Putamen (tissue), 1 donor: Measurements from ENCODE around the gene PPP2R2C.
A peak's percentile ranks its signal among the peaks of the same experiment; 100 is the strongest.

Experiments used
- DNase-seq: peaks from one replicate; pipeline ENCODE4 v3.0.0-alpha.2; 2016; ENCODE audit warnings: low spot score

The PPP2R2C gene

DNA sequence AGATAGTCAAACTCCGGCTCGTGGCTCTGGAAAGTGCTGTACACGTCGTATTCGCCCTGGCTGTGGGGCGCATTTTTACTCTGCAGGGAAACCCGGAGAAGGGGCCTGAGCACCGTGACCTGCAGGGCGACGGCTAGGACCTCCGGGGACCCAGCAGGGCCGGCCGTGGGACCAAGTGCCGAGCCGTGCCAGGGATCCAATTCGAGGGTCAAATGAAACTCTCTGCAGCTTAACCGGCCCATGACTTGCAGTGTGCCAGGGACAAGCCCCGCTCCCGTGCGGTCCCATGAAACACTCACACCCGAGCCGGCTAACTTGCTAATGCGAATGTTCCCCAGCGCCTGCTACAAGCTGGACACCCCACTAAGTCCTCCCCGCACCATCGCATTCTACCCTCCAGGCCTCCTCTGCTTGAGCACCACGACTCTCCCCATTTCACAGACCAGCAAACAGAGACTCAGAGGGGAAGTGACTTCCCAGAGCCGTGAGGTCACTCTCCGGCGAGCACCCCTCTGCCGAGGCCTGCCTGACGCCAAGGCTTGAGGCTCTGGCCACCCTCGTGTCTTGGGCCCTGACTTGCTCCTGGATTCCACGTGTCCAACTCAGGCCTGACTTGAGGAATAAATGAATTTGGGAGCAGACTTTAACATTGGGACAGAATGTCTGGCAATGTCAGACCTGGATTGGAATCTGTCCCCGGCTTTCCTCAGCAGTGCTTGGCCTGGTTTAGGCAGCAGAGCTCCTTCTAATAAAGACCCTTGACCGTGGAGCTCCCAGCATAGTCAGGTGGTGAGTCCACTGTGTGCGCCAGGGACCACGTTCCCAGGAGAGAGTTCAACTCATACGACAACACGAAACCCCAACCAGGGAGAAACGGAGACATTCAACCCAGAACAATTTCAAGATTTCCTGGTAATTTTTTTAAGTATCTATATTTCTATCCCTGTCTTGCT is 93.6 kb downstream of the PPP2R2C start:
- DNase-seq: no peak

GRCh38 chr4:6377626-6378492 is 94.6 kb downstream of the PPP2R2C start:
- DNase-seq: no peak

DNA sequence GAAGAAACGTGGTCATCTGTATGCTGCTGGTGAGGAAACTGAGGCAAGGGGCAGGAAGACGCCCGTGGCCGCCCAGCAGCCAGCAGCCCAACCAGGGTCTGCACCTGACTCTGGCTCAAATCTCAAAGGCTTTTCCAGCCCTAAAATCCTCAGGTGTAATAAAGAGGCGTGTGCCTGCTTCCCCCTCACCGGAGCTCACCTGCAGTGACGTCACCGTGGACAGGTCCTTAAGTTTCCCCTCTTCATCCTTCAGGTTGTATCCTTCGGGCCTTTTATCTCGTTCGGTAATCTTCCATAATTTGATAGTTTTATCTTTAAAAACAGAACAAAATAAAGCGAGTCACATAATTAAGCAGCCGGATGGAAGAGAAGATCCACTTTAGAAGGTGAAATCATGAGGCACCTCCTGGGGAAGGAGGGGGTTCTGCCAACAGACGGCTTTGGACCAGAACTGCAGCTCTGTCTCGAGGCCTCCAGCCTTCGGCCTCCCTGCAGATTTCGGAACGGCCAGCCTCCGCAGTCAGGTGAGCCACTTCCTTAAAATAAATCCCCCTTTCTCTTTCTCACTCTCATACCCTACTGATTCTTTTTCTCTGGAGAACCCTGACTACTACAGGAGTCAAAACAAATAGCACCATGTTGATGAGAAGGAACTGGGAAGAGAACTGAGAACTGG is 96.7 kb downstream of the PPP2R2C start:
- DNase-seq: no peak

DNA sequence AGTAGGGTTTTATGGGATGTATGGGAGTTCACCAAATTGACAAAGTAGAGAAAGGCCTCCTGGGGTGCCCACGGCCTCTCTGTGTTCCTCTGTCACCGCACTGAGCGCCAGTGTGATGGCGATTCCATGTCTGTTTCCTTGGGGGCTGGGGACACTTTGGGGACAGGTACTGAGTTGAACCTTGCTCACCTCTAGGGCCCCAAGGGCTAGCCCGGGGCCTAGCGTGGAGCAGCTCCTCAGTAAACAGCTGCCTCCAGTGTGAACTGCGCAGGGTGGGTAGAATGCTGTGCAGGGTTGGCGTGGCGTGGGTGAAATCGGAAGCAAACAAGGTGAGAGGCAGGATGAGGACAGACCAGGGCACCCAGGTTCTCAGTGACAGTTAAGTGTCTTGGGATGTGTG is 97.8 kb downstream of the PPP2R2C start:
- no peak for DNase-seq

GRCh38 chr4:6373541-6374410 is 98.6 kb downstream of the PPP2R2C start:
- peak; percentile 82 for DNase-seq

GRCh38 chr4:6372649-6373525 is 99.5 kb downstream of the PPP2R2C start:
- DNase-seq: no peak

GRCh38 chr4:6371812-6372211 is 100.6 kb downstream of the PPP2R2C start:
- DNase-seq: peak; percentile 34

- no peak for DNase-seq
Measured at GRCh38 chr4:6371271-6371670, 101.1 kb downstream of the PPP2R2C start.

DNA sequence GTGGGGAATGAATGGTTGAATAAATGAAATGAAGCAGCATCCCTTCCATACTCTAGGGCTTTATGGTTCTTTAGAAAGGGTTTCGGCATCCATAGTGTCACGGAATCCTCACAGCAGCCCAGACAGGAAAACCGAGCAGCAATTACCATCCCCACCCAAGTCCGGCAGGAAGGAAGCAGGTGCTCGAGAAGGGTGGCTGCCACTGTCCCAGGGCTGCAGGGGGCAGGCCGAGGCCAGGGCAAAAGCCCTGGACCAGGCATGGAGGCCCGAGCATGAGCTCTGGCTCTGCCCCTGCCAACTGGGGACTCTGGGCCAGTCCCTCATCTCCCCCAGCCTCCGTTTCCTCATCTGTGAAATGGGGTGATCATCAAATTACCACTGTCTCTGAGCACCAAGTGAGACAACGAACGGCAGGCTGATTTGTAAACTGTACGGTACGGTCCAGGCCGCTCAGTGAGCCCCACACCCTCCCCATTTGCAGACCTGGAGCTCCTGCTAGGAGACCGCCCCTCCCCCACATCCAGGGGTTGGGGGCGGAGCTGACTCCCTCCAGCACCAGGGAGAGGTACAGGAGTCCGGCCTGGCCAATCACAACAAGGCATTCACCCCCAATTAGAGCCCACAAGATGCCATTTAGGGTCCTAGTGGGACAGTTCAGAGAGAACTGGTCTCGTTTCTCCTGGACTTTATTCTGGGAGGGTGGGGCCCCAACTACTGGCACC is 102.3 kb downstream of the PPP2R2C start:
- DNase-seq: no peak

GRCh38 chr4:6369511-6369910 is 102.9 kb downstream of the PPP2R2C start:
- no peak for DNase-seq

DNA sequence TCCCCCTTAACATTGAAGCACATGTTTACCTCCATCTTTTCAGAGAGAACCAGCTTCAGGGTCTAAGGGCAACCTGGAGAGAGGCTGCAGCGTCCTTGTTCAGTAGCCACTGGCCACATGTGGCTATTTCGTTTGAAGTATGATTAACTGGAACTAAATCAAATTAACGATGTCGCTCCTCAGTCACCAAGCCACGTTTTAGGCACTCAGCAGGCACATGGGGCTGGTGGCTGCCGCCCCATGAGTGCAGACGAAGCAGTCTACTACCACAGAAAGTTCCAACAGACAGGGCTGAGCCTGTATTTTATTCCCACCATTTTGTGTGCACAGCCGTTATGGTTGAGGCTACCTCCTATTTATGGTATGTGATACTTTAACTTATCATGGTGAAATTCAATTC is 103.4 kb downstream of the PPP2R2C start:
- no peak for DNase-seq

DNA sequence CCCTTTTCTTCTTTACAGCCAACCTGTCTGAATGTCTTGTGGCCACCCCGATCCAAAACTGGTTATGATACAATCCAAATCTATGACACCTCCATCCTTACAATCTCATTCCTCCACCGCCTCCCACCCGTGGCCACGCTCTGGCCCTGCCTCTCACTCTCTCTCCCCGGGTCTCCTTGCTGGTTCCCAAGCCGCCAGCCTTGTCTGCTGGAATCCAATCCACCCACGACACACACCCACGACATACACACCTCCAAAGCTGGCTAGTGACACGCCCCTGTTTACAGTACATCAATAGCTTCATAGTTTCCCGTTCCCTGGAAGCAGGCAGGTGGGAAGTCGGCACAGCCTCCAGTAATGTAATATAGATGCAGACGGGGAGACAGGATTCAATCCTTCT is 103.8 kb downstream of the PPP2R2C start:
- DNase-seq: no peak

- DNase-seq: no peak
Measured at GRCh38 chr4:6368096-6368495, 104.3 kb downstream of the PPP2R2C start.

DNA sequence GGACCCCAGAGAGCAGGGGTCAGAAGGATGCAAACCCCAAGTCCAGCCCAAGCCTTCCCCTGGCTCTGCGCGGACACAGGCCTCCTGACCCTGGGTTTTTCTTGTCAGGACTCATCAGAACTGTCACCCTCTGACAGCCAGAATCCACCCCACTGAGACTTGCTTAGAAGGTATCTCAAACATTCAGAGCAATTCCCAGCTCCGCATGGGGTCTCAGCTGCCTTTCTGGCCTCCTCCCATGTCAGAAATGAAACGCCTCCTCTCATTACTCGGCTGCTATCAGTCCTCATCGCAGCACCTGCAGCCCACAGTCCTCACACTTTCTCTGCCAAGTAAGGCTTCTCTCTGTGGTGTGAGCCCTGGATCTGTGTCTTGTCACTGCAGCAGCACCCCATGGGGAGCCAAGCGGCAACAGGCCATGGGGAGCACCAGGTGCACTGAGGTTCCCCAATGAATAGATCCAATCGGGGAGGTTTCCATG is 105.0 kb downstream of the PPP2R2C start:
- DNase-seq: no peak

- no peak for DNase-seq
Measured at GRCh38 chr4:6366581-6366980, 105.8 kb downstream of the PPP2R2C start.

DNA sequence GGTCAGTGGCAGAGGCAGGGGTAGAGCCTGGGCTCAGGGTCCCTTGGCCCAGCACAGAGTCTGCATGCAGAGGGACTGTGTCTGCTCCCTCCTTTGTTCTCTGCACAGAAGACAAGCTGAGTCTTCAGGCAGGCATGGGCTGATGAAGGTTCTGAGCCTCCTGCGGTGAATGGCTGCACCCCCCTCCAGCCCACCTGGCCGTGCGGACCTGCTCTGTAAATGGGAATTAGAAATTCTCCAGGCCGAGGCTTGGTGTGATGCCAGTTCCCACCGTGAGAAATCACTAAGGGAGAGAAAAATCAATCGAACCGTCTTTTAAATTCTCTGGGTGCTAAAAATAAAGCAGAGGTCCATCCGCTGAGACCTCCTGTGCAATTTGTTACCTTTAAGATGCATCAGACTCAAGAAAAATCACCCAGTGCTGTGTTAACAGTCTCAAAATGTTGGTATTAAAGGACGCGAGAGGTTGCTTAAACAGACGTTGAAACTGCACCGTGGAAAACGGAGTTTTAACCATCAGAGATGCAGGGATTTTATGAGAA is 106.8 kb downstream of the PPP2R2C start:
- no peak for DNase-seq

GRCh38 chr4:6364581-6364980 is 107.8 kb downstream of the PPP2R2C start:
- no peak for DNase-seq

- DNase-seq: no peak
Measured at GRCh38 chr4:6364146-6364545, 108.3 kb downstream of the PPP2R2C start.

- DNase-seq: no peak
Measured at GRCh38 chr4:6362896-6363295, 109.5 kb downstream of the PPP2R2C start.
